Cardiac fibroblast (primary cell): ENCODE measurements around the gene SPAG16.

ENCODE experiments used
- DNase-seq, 2 donors: peaks; one replicate each; pipeline versions ENCODE4 v3.0.0 to v3.0.0-alpha.2; 2010; ENCODE audit warnings: low read depth in 2 of 2
- H3K4me3 ChIP-seq, 2 donors: replicated peaks in 1 of 2; 1 replicate in 1 of 2; 2 replicates in 1 of 2; pipeline ENCODE4 v1.5.1; 2011; ENCODE audit warnings: low read depth in 2 of 2, low read length in 2 of 2, mild to moderate bottlenecking in 2 of 2, moderate library complexity in 1 of 2
- TF ChIP-seq, protein P1 (sequence below): IDR thresholded peaks from one replicate; pipeline ENCODE4 v1.5.1; 2011; ENCODE audit warnings: low read depth, mild to moderate bottlenecking, low read length, inconsistent platforms

The SPAG16 gene

DNA sequence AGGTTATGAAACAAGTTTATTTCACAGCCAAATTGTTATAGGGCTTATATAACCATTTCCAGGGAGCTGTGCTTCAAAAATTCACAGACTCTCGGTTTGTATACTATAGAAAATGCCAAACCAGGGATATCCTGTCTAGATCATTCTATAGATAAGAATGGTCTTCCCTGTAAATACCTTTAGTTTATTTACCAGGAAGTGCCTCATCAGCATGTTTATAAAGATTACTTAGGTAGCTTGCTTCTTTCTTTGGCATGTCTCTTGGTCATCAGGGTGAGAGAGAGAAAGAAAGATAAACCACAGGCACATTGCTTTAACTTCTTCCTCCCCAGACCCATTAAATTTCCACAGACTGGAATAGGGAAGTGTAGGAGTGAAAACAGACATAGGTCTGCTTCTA is 439.4 kb downstream of the SPAG16 start:
- no peak overlapping the region for H3K4me3 ChIP-seq
- TF ChIP-seq, protein P1, sequence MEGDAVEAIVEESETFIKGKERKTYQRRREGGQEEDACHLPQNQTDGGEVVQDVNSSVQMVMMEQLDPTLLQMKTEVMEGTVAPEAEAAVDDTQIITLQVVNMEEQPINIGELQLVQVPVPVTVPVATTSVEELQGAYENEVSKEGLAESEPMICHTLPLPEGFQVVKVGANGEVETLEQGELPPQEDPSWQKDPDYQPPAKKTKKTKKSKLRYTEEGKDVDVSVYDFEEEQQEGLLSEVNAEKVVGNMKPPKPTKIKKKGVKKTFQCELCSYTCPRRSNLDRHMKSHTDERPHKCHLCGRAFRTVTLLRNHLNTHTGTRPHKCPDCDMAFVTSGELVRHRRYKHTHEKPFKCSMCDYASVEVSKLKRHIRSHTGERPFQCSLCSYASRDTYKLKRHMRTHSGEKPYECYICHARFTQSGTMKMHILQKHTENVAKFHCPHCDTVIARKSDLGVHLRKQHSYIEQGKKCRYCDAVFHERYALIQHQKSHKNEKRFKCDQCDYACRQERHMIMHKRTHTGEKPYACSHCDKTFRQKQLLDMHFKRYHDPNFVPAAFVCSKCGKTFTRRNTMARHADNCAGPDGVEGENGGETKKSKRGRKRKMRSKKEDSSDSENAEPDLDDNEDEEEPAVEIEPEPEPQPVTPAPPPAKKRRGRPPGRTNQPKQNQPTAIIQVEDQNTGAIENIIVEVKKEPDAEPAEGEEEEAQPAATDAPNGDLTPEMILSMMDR, result no peak
- DNase-seq, result no peak

DNA sequence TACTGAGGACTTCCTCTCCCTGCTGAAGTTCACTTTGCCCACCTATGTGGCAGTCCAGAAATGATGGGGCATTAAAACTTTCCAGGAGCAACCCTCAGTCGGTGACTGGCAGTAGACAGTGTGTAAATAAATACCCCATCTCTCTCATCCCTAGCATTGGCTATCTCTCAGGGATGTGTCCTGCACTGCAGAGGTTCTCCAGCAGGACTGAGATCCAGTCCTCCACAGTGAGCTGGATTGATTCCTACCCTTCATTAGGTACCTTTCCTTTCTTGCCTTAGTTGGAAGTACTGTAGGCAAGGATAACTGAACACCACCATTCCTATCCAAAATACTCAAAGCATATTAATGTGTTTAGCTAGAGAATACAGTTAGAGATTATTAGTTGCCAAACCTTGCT is 441.8 kb downstream of the SPAG16 start:
- no peak overlapping the region for H3K4me3 ChIP-seq
- no peak for DNase-seq
- TF ChIP-seq, protein P1, result no peak

DNA sequence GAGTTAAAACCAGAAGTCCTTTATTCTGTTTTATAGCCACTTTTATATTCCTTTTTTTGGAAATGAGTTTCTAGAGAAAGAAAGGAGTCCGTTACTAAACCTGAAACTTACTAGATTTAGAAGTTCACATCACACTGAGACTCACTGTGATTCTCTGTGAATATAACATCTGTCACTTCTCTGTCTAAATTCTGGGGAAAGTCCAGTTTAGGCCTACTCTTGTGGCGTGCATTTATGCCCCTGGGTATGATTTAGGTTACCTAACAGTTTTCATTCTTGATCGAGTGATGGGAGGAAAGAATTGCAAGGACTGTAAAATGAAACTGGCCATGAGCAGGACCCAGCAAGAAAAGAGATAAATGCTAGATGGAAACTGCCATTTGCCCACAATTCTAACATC is 449.6 kb downstream of the SPAG16 start:
- no peak overlapping the region for H3K4me3 ChIP-seq
- no peak for DNase-seq
- TF ChIP-seq, protein P1, result no peak

DNA sequence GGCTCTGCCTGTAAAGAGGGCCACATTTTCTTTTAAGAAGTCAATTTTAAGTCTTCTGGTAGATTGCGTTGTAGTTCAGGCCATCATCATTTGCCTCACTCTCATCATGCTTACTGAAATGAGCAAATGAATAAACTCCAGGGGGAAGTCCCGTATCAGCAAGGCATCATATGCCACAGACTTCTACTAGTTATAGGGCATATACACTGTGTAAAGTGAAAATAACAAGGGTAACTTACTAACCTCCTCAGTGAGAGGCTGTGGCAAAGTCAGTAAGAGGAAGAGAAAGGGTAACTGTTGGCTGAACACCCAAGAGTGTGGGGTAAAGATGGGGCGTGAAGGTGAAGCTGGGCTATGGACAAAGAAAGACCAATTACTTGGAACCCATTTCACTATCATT is 456.2 kb downstream of the SPAG16 start:
- TF ChIP-seq, protein P1, result no peak
- H3K4me3 ChIP-seq, result no peak overlapping the region
- DNase-seq, result no peak

DNA sequence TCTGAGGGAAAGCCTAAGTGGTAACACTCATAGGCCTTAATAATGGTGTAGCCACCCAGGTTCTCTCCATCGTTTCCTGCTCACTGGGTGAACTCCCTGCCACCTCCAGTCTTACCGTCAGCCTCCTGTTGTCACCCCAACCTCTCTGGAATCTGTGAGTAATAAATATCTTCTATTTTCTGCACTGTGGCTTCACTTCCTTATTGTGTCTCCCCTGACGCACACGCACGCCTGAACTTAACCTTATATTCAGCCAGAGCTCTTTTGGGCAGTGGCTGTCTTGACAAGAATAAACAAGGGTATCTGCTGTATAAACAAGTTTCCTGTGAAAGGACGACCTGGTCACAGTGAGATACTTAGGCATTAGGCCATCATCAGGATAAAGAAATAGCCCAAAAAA is 467.2 kb downstream of the SPAG16 start:
- H3K4me3 ChIP-seq, result no peak overlapping the region
- TF ChIP-seq, protein P1, result no peak
- DNase-seq, result no peak

DNA sequence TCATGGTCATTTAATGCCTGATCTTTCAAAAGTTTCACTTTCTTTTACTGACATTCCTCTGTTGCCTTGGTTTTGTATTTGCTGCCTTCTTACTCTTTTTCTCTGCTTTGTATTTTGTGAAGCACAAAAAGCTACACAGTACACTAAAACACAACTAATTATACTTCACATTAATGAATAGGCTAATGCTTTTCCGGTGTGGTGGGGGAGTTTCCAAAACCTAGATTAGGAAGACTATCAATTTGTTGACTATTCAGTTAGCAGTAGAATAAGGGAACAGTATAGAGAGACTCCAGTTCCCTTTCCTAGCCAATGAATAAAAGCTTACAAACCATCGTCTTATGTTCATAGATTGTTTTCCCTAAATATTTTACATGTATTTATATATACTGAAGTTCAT is 468.3 kb downstream of the SPAG16 start:
- TF ChIP-seq, protein P1, result no peak
- no peak for DNase-seq
- H3K4me3 ChIP-seq, result no peak overlapping the region

DNA sequence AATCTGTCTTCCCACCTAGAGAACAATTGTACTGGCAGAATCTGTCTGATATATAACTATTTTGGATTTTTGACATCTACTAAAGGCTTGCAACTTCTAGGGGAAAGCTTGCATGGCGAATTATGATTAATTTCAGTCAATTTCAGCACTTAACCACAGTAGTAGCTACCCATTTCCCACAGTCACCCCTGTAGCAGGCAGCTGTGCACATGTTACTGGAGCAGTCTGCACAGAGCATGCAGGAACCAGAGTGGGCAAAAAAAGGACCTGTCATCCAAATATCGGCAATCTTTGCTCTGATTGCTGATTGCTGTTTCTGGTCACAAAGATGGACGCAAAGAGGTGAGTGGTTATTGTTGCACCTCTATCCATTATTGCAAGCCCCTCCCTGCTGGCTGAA is 473.3 kb downstream of the SPAG16 start:
- no peak overlapping the region for H3K4me3 ChIP-seq
- DNase-seq, result no peak
- TF ChIP-seq, protein P1, result no peak
